ENCODE data around the gene RGPD3.

DNA sequence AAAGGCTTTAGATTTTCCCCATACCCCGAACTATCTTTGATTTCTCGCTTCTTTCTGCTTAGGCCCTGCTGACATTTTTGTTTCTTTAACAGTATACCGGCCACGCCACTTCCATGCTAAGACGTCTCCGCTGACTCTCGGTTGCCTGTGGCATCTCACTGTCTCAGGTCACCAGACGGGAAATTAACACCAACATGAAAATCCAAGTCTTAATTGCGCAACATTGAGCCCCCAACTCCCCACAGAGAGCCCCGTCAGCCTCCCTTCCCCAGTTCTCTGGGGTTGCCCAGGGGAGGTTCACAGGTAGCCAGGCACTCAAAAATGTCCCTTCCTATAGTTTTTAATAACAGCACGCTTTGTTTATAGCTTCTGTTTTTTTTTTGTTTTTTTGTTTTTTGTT lies 49.1 kb upstream of the RGPD3 start:
- TF ChIP-seq, protein P1, sequence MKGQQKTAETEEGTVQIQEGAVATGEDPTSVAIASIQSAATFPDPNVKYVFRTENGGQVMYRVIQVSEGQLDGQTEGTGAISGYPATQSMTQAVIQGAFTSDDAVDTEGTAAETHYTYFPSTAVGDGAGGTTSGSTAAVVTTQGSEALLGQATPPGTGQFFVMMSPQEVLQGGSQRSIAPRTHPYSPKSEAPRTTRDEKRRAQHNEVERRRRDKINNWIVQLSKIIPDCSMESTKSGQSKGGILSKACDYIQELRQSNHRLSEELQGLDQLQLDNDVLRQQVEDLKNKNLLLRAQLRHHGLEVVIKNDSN (IDR thresholded peaks at IDR 0.05) = no peak
- TF ChIP-seq, protein P2, sequence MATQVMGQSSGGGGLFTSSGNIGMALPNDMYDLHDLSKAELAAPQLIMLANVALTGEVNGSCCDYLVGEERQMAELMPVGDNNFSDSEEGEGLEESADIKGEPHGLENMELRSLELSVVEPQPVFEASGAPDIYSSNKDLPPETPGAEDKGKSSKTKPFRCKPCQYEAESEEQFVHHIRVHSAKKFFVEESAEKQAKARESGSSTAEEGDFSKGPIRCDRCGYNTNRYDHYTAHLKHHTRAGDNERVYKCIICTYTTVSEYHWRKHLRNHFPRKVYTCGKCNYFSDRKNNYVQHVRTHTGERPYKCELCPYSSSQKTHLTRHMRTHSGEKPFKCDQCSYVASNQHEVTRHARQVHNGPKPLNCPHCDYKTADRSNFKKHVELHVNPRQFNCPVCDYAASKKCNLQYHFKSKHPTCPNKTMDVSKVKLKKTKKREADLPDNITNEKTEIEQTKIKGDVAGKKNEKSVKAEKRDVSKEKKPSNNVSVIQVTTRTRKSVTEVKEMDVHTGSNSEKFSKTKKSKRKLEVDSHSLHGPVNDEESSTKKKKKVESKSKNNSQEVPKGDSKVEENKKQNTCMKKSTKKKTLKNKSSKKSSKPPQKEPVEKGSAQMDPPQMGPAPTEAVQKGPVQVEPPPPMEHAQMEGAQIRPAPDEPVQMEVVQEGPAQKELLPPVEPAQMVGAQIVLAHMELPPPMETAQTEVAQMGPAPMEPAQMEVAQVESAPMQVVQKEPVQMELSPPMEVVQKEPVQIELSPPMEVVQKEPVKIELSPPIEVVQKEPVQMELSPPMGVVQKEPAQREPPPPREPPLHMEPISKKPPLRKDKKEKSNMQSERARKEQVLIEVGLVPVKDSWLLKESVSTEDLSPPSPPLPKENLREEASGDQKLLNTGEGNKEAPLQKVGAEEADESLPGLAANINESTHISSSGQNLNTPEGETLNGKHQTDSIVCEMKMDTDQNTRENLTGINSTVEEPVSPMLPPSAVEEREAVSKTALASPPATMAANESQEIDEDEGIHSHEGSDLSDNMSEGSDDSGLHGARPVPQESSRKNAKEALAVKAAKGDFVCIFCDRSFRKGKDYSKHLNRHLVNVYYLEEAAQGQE (IDR thresholded peaks at IDR 0.05; ENCODE audit: low read depth) = no peak
- TF ChIP-seq CEBPB (IDR thresholded peaks at IDR 0.05) = no peak
- TF ChIP-seq EP300 (IDR thresholded peaks at IDR 0.05; ENCODE audit: borderline replicate concordance) = no peak
- TF ChIP-seq RAD21 (IDR thresholded peaks at IDR 0.05; ENCODE audit: low read depth) = no peak
- no peak for TF ChIP-seq TAF1 (IDR thresholded peaks at IDR 0.05; ENCODE audit: low read depth)
- no peak for TF ChIP-seq CREB1 (IDR thresholded peaks at IDR 0.05; ENCODE audit: low read depth)

Measured in Ishikawa (cell line).